AG04450 (cell line): ENCODE measurements around the gene DAGLA. TPM values are rescaled to one million over a fixed set of nuclear protein-coding genes. Genes with fewer than 3 reads are reported as not detected.
"Not testable (repeated sequence)": the region's sequence is repeated elsewhere in the genome, so short reads cannot be mapped to it uniquely, and the experiment has no call there.

ENCODE experiments used
- CTCF ChIA-PET: fragments of 300-600, 350-600 bp; formaldehyde crosslinking; extraction: SDS; loops from one replicate; lab custom pipeline; 2022; ENCODE audit warnings: antibody characterized with exemption, inconsistent platforms; lab: Charles Lee
- POLR2A ChIA-PET: fragments of 350-600 bp; formaldehyde crosslinking; extraction: SDS; loops from one replicate; lab custom pipeline; 2021; ENCODE audit warnings: antibody characterized with exemption, inconsistent platforms; lab: Yijun Ruan, JAX
- DNase-seq: peaks from one replicate; pipeline ENCODE4 v3.0.0-alpha.2; 2011; ENCODE audit warnings: low read depth, low spot score
- H3K27ac ChIP-seq: one replicate; pipeline ENCODE4 v1.5.1; 2012; ENCODE audit warnings: low read depth, low read length, control low read depth
- H3K27me3 ChIP-seq: one replicate; pipeline ENCODE4 v1.6.0; 2012; ENCODE audit warnings: low read length; ENCODE audit not compliant: control insufficient read depth, insufficient read depth
- H3K4me3 ChIP-seq: 2 replicates; pipeline ENCODE4 v1.5.1; 2011; ENCODE audit warnings: mild to moderate bottlenecking, low read depth, low read length, control low read depth
- H3K9me3 ChIP-seq: 2 replicates; pipeline ENCODE4 v1.5.1; 2012; ENCODE audit warnings: low read length; ENCODE audit not compliant: control insufficient read depth, insufficient read depth
- polyA plus RNA-seq: library from polyadenylated mRNA; depleted of rRNA; stranded (reverse); fragments of >200 nt; gene quantifications from 2 replicates; pipeline ENCODE4 v1.2.3, GENCODE V29; 2011
- TF ChIP-seq, protein P1 (sequence below): IDR thresholded peaks from 2 replicates; pipeline ENCODE4 v1.5.1; 2011; ENCODE audit warnings: low read depth, low read length, control low read depth, inconsistent platforms

The DAGLA gene
- polyA plus RNA-seq, 1 experiment, result 1.1 TPM

DNA sequence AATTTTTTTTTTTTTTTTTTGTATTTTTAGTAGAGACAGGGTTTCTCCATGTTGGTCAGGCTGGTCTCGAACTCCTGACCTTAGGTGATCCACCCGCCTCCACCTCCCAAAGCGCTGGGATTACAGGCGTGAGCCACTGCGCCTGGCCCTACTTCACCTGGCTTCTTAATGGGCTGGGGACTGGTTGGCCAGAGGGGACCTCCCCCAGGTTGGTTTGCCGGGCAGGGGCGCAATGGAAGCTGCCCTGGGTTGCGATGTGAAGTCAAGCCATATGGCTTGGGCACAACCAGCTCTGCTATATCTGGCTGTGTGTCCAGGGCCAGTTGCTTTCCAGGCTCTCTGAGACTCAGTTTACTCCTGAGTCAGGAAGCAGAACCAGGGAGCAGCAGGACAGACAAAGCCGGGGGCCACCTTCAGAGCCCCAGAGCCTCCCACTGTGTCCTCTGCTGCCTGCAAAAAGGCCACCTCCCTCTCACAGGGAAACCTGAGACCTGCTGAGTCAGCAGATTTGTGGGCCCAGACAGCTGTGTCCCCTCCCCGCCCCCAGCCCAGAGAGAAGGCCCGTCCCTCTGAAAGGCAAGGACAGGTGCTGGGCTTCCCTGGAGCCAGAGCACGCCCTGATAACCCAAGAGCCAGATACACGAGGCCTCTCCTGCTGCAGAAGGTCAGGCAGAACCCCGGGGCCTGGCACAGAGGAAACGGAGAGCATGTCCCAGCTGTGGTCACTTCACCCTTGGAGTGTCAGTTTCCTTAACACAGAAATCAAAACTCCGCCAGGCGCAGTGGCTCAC lies 29.2 kb upstream of the DAGLA start:
- H3K9me3 ChIP-seq, result no peaks in the 10 kb centered on the region
- no peak for DNase-seq
- H3K27ac ChIP-seq, result no peak overlapping the region
- CTCF ChIA-PET, result no interaction called here
- H3K4me3 ChIP-seq, result no peak overlapping the region
- POLR2A ChIA-PET, result no interaction called here
- peaks cover 12% of the 10 kb centered on the region for H3K27me3 ChIP-seq
- TF ChIP-seq, protein P1, sequence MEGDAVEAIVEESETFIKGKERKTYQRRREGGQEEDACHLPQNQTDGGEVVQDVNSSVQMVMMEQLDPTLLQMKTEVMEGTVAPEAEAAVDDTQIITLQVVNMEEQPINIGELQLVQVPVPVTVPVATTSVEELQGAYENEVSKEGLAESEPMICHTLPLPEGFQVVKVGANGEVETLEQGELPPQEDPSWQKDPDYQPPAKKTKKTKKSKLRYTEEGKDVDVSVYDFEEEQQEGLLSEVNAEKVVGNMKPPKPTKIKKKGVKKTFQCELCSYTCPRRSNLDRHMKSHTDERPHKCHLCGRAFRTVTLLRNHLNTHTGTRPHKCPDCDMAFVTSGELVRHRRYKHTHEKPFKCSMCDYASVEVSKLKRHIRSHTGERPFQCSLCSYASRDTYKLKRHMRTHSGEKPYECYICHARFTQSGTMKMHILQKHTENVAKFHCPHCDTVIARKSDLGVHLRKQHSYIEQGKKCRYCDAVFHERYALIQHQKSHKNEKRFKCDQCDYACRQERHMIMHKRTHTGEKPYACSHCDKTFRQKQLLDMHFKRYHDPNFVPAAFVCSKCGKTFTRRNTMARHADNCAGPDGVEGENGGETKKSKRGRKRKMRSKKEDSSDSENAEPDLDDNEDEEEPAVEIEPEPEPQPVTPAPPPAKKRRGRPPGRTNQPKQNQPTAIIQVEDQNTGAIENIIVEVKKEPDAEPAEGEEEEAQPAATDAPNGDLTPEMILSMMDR, result no peak

- ChIA-PET POLR2A (no interaction called here), CTCF (no interaction called here)
- no peaks in the 10 kb centered on the region for H3K9me3 ChIP-seq
- H3K27ac ChIP-seq, result no peak overlapping the region
- TF ChIP-seq, protein P1, result no peak
- H3K27me3 ChIP-seq, result peaks cover 17% of the 10 kb centered on the region
- no peak overlapping the region for H3K4me3 ChIP-seq
- DNase-seq, result no peak
Measured at GRCh38 chr11:61652135-61652534, 28.1 kb upstream of the DAGLA start.

- CTCF ChIA-PET, result interaction anchor here (0.9 kb wide), 1 partner anchor 16 kb away, joined by 4 read pairs; no protein-coding TSS in a partner anchor
- TF ChIP-seq, protein P1, result no peak
- Histone ChIP-seq H3K4me3 (no peak overlapping the region), H3K27ac (no peak overlapping the region), H3K9me3 (no peaks in the 10 kb centered on the region), H3K27me3 (peaks cover 27% of the 10 kb centered on the region)
- POLR2A ChIA-PET, result no interaction called here
- DNase-seq, result no peak
Measured at GRCh38 chr11:61654397-61654829, 25.8 kb upstream of the DAGLA start.

- DNase-seq, POLR2A ChIA-PET, H3K9me3 ChIP-seq, CTCF ChIA-PET, H3K4me3 ChIP-seq, H3K27ac ChIP-seq: not testable (repeated sequence)
- peaks cover 27% of the 10 kb centered on the region for H3K27me3 ChIP-seq
Measured at GRCh38 chr11:61655266-61656159, 24.7 kb upstream of the DAGLA start.

GRCh38 chr11:61656347-61657077 lies 23.7 kb upstream of the DAGLA start:
- Histone ChIP-seq H3K9me3 (no peaks in the 10 kb centered on the region), H3K27me3 (peaks cover 27% of the 10 kb centered on the region), H3K27ac (no peak overlapping the region), H3K4me3 (no peak overlapping the region)
- POLR2A ChIA-PET, result no interaction called here
- no peak for DNase-seq
- TF ChIP-seq, protein P1, result no peak
- CTCF ChIA-PET, result interaction anchor here (0.6 kb wide), 1 partner anchor 19 kb away, joined by 8 read pairs; no protein-coding TSS in a partner anchor
